BLaER1 (cell line): ENCODE data around the gene CD7.

Experiments
- H3K27ac ChIP-seq: shearing (Covaris generic); formaldehyde crosslinking; 2 replicates; pipeline ENCODE4 v1.8.1; 2022
- H3K27me3 ChIP-seq: shearing (Covaris generic); formaldehyde crosslinking; 2 replicates; pipeline ENCODE4 v1.8.1; 2022
- H3K36me3 ChIP-seq: shearing (Covaris generic); formaldehyde crosslinking; 2 replicates; pipeline ENCODE4 v1.8.1; 2022
- H3K4me1 ChIP-seq: shearing (Covaris generic); formaldehyde crosslinking; 2 replicates; pipeline ENCODE4 v1.8.1; 2022
- H3K4me2 ChIP-seq: shearing (Covaris generic); formaldehyde crosslinking; 2 replicates; pipeline ENCODE4 v1.8.1; 2022
- H3K4me3 ChIP-seq: shearing (Covaris generic); formaldehyde crosslinking; 2 replicates; pipeline ENCODE4 v1.8.1; 2022
- H3K9ac ChIP-seq: shearing (Covaris generic); formaldehyde crosslinking; 2 replicates; pipeline ENCODE4 v1.8.1; 2022
- H3K9me3 ChIP-seq: shearing (Covaris generic); formaldehyde crosslinking; 2 replicates; pipeline ENCODE4 v1.8.1; 2022
- H4K20me1 ChIP-seq: shearing (Covaris generic); formaldehyde crosslinking; 2 replicates; pipeline ENCODE4 v1.8.1; 2022
- Cebpa-rat ChIP-seq: shearing (Covaris generic); IDR thresholded peaks from 2 replicates; pipeline ENCODE4 v1.8.1; 2022

Gene CD7

DNA sequence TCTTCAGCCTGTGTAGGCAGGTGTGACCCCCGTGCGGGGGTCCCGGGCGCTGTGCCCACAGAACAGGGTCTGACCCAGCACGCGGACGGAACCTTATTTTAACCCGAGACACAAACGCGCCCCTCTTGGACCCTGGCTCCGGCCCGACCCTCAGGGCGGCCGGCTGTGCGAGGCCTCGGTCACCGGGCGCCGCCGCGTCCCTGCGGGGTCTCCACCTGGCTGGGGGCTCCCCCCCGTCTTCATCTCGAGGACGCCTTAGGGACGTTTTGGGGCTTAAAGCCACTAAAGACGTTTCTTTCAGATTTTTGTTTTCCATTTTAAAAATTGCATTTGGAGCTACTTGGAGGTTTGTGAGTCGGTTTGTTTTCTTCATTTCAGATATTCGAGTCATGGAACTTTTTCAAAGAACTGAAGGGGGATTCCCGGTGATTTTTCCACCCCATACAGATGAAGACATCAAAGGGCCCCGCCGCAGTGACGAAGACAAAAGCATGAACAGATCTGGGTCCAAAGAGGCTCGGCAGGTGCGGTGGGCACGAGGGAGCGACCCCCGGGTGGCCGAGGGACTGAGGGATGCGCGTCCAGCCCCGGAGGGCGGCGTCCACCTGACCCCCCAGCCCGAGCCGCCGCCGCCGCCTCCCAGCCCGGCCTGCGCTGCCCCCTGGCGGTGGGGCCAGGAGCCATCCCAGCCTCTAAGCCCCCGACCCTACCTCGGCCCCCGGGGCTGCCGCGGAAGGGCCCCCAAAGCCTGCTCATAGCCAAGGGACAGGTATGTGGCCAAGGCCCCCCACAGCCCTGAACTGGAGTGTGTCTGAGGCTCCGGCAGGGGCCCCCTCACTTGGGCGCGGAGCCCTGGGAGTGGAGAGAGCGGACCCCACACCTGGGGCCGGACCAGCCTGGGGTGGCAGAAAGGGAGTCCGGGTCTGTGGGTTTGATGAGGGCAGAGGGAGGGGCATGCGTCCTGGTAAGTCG lies 3.8 kb upstream of the CD7 start:
- H3K36me3 ChIP-seq, result no peaks in the 10 kb centered on the region
- H4K20me1 ChIP-seq, result peaks cover 8% of the 10 kb centered on the region; the same call in 1 of the 2 replicates
- TF ChIP-seq Cebpa-rat, result no peak
- H3K9ac ChIP-seq, result no peak overlapping the region
- H3K27me3 ChIP-seq, result peaks cover 55% of the 10 kb centered on the region
- no peak overlapping the region for H3K27ac ChIP-seq
- H3K4me3 ChIP-seq, result no peak overlapping the region
- peaks cover 52% of the 10 kb centered on the region for H3K4me1 ChIP-seq
- peaks cover 14% of the 10 kb centered on the region; the same call in 1 of the 2 replicates for H3K9me3 ChIP-seq
- peak overlapping the region; percentile 12; the same call in 1 of the 2 replicates for H3K4me2 ChIP-seq

GRCh38 chr17:82320140-82320840 lies 2.9 kb upstream of the CD7 start:
- no peak overlapping the region for H3K4me2 ChIP-seq
- no peak overlapping the region for H3K4me3 ChIP-seq
- no peak overlapping the region for H3K27ac ChIP-seq
- H3K27me3 ChIP-seq, result peaks cover 57% of the 10 kb centered on the region
- H4K20me1 ChIP-seq, result peaks cover 8% of the 10 kb centered on the region; the same call in 1 of the 2 replicates
- no peak for TF ChIP-seq Cebpa-rat
- no peak overlapping the region for H3K9ac ChIP-seq
- H3K9me3 ChIP-seq, result peaks cover 14% of the 10 kb centered on the region; the same call in 1 of the 2 replicates
- no peaks in the 10 kb centered on the region for H3K36me3 ChIP-seq
- peaks cover 52% of the 10 kb centered on the region for H3K4me1 ChIP-seq

GRCh38 chr17:82319619-82320062 lies 2.2 kb upstream of the CD7 start:
- H3K27me3 ChIP-seq, result peaks cover 58% of the 10 kb centered on the region
- H3K4me2 ChIP-seq, result no peak overlapping the region
- no peak overlapping the region for H3K27ac ChIP-seq
- peaks cover 8% of the 10 kb centered on the region; the same call in 1 of the 2 replicates for H4K20me1 ChIP-seq
- peaks cover 14% of the 10 kb centered on the region; the same call in 1 of the 2 replicates for H3K9me3 ChIP-seq
- peaks cover 52% of the 10 kb centered on the region for H3K4me1 ChIP-seq
- TF ChIP-seq Cebpa-rat, result no peak
- no peaks in the 10 kb centered on the region for H3K36me3 ChIP-seq
- no peak overlapping the region for H3K9ac ChIP-seq
- H3K4me3 ChIP-seq, result no peak overlapping the region

GRCh38 chr17:82318772-82319606 lies 1.6 kb upstream of the CD7 start:
- no peak overlapping the region for H3K4me3 ChIP-seq
- no peak overlapping the region for H3K4me2 ChIP-seq
- H3K27me3 ChIP-seq, result peaks cover 63% of the 10 kb centered on the region
- H3K9me3 ChIP-seq, result peaks cover 14% of the 10 kb centered on the region; the same call in 1 of the 2 replicates
- peaks cover 52% of the 10 kb centered on the region for H3K4me1 ChIP-seq
- H4K20me1 ChIP-seq, result peaks cover 8% of the 10 kb centered on the region; the same call in 1 of the 2 replicates
- no peaks in the 10 kb centered on the region for H3K36me3 ChIP-seq
- no peak for TF ChIP-seq Cebpa-rat
- H3K9ac ChIP-seq, result no peak overlapping the region
- no peak overlapping the region for H3K27ac ChIP-seq

DNA sequence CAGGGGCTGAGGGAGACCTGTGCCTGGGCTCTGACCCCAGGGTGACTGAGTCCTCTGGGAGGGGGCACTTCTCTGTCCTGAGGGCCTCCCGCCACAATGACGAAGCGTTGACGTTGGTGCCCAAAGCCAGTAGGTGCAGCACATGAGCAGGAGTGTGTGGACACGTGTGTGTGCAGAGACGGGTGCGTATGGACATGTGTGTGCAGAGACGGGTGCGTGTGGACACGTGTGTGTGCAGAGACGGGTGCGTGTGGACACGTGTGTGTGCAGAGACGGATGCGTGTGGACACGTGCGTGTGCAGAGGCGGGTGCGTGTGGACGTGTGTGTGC lies 726 bp upstream of the CD7 start:
- H3K4me1 ChIP-seq, result peaks cover 51% of the 10 kb centered on the region
- H3K36me3 ChIP-seq, result no peaks in the 10 kb centered on the region
- peaks cover 8% of the 10 kb centered on the region; the same call in 1 of the 2 replicates for H4K20me1 ChIP-seq
- no peak overlapping the region for H3K27ac ChIP-seq
- H3K4me2 ChIP-seq, result no peak overlapping the region
- peaks cover 14% of the 10 kb centered on the region; the same call in 1 of the 2 replicates for H3K9me3 ChIP-seq
- TF ChIP-seq Cebpa-rat, result no peak
- H3K9ac ChIP-seq, result no peak overlapping the region
- peaks cover 66% of the 10 kb centered on the region for H3K27me3 ChIP-seq
- no peak overlapping the region for H3K4me3 ChIP-seq

DNA sequence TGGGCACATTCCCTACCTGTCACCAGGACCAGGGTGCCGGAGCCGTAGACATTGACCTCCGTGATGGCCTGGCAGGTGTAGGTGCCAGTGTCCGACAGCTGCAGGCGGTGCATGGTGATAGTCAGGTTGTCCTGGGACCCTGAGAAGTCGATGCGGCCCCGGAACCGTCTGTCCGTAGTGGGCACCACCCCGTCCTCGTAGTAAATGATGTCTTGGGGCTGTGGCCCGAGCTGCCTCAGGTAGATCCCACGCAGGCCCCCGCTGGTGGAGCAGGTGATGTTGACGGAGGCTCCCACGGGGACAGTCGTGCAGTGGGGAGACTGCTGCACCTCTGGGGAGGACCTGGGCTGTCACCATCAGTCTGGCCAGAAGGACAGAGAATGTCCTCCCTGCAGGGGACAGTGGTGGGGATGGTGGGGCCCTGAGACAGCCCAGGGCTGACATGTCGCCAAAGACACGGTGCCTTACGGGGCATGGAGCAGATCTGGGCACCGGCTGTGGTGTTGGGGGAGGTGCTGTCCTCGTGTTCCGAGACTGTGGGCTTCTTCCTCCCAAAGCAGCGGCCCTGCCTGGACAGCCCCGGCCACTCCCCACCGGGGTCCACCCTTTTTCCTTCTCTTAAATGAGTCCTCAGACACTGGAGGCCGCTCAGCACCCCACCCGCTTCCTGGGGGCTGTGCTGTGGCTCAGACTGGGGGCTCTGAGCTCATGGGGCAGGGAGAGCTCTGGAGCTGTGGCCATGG lies 586 bp downstream of the CD7 start:
- H3K4me3 ChIP-seq, result no peak overlapping the region
- no peak overlapping the region for H3K9ac ChIP-seq
- no peaks in the 10 kb centered on the region for H3K36me3 ChIP-seq
- no peak for TF ChIP-seq Cebpa-rat
- peaks cover 14% of the 10 kb centered on the region; the same call in 1 of the 2 replicates for H3K9me3 ChIP-seq
- H3K4me2 ChIP-seq, result peak overlapping the region; percentile 81
- H3K27me3 ChIP-seq, result peaks cover 56% of the 10 kb centered on the region
- peaks cover 6% of the 10 kb centered on the region; the same call in 1 of the 2 replicates for H4K20me1 ChIP-seq
- H3K4me1 ChIP-seq, result peaks cover 45% of the 10 kb centered on the region
- no peak overlapping the region for H3K27ac ChIP-seq

DNA sequence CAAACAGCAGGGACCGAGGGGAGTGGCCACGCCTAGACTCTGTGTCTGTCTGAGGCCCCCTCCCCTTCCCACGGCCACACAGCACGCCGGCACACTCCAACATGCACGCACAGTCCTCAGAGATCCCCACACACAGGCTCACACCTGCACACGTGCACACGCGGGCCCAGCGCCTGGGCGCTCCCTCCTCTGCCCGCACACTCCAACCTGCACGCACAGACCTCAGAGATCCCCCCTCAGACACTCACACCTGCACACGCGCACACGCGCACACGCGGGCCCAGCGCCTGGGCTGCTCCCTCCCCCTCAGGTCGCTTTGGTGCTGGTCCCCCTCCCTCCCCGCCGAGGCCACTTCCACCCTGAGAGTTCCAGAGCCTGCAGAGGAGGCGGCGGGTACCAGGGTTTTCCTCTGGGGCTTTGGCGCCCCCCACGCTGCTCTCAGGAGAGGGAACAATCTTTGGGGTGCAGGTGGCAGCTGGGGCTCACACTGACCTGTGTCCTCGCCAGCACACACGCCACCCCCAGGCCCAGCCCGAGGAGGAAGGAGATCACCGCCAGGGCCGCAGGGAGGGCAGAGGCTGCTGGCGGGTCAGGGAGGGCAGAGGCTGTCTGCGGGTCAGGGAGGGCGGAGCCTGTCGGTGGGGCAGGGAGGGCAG lies 1.6 kb downstream of the CD7 start:
- Histone ChIP-seq H3K9ac (no peak overlapping the region), H3K27me3 (peaks cover 46% of the 10 kb centered on the region), H4K20me1 (no peaks in the 10 kb centered on the region; the same call in 1 of the 2 replicates), H3K4me1 (peaks cover 42% of the 10 kb centered on the region), H3K36me3 (no peaks in the 10 kb centered on the region), H3K27ac (no peak overlapping the region), H3K4me2 (peak overlapping the region; percentile 81), H3K4me3 (peak overlapping the region; percentile 31; the same call in 1 of the 2 replicates), H3K9me3 (peaks cover 14% of the 10 kb centered on the region; the same call in 1 of the 2 replicates)
- TF ChIP-seq Cebpa-rat, result no peak
